Calu3 (cell line): Measurements from ENCODE around the gene TMEM273. TPM values are rescaled to one million over a fixed set of nuclear protein-coding genes. Genes with fewer than 3 reads are reported as not detected.
"Not testable (repeated sequence)": the region's sequence is repeated elsewhere in the genome, so short reads cannot be mapped to it uniquely, and the experiment has no call there.

ENCODE experiments used
- BruUV-seq: library from RNA; stranded (reverse); fragments of 400-500 nt; replicated peaks from 2 replicates; lab custom pipeline; 2021; lab: Mats Ljungman, UMichigan
- CTCF ChIA-PET: fragments of 300-600 bp; sonication (Branson Sonifier 250); formaldehyde crosslinking; loops from one replicate; lab custom pipeline; 2022; ENCODE audit warnings: antibody characterized with exemption; lab: Charles Lee
- DNase-seq: peaks from one replicate; pipeline ENCODE4 v3.0.0; 2022
- H3K27ac Mint-ChIP-seq: one replicate; pipeline ENCODE4 v1.8.0; 2022; ENCODE audit warnings: mixed read lengths; ENCODE audit not compliant: unreplicated experiment
- H3K27me3 Mint-ChIP-seq: one replicate; pipeline ENCODE4 v1.8.0; 2022; ENCODE audit warnings: mixed read lengths; ENCODE audit not compliant: unreplicated experiment
- H3K36me3 Mint-ChIP-seq: one replicate; pipeline ENCODE4 v1.8.0; 2022; ENCODE audit warnings: mild to moderate bottlenecking, moderate library complexity, mixed read lengths; ENCODE audit not compliant: insufficient read depth, unreplicated experiment
- H3K4me1 Mint-ChIP-seq: one replicate; pipeline ENCODE4 v1.8.0; 2022; ENCODE audit warnings: mild to moderate bottlenecking, low read depth, mixed read lengths; ENCODE audit not compliant: unreplicated experiment
- H3K4me3 Mint-ChIP-seq: one replicate; pipeline ENCODE4 v1.8.0; 2022; ENCODE audit warnings: mild to moderate bottlenecking, low read depth, moderate library complexity, mixed read lengths; ENCODE audit not compliant: unreplicated experiment
- H3K9me3 Mint-ChIP-seq: one replicate; pipeline ENCODE4 v1.8.0; 2022; ENCODE audit warnings: low read depth, mixed read lengths; ENCODE audit not compliant: unreplicated experiment
- CTCF ChIP-seq: fragments of 200-600 bp; IDR thresholded peaks from one replicate; pipeline ENCODE4 v1.8.0; 2022; ENCODE audit warnings: antibody characterized with exemption; ENCODE audit not compliant: unreplicated experiment
- intact Hi-C: fragments of 100-400 bp; cut with micrococcal nuclease; formaldehyde crosslinking; loops from one replicate; pipeline ENCODE4 v1.10.0; 2022; ENCODE audit not compliant: unreplicated experiment
- total RNA-seq: library from RNA; stranded (reverse); gene quantifications from 2 replicates; pipeline ENCODE4 v1.2.3, GENCODE V29; 2022

The TMEM273 gene
- total RNA-seq, 1 experiment from 2014 or later, result not detected

GRCh38 chr10:49202266-49202665, 14.1 kb upstream of the TMEM273 start:
- Mint-ChIP-seq H3K4me1 (no peaks in the 10 kb centered on the region), H3K27me3 (peaks cover 91% of the 10 kb centered on the region), H3K4me3 (no peak overlapping the region), H3K27ac (no peak overlapping the region), H3K36me3 (no peaks in the 10 kb centered on the region), H3K9me3 (no peaks in the 10 kb centered on the region)
- no TSS peak for BruUV-seq
- no peak for DNase-seq
- CTCF ChIA-PET, result interaction anchor here (1.1 kb wide), 1 partner anchor 27 kb away, joined by 4 read pairs; no protein-coding TSS in a partner anchor
- intact Hi-C loops, result no loop called here
- TF ChIP-seq CTCF, result no peak

GRCh38 chr10:49200854-49201253, 12.7 kb upstream of the TMEM273 start:
- H3K4me3 Mint-ChIP-seq, result no peak overlapping the region
- TF ChIP-seq CTCF, result no peak
- CTCF ChIA-PET, result no interaction called here
- H3K27ac Mint-ChIP-seq, result no peak overlapping the region
- no peaks in the 10 kb centered on the region for H3K9me3 Mint-ChIP-seq
- H3K36me3 Mint-ChIP-seq, result no peaks in the 10 kb centered on the region
- H3K27me3 Mint-ChIP-seq, result peaks cover 89% of the 10 kb centered on the region
- BruUV-seq, result no TSS peak
- no peaks in the 10 kb centered on the region for H3K4me1 Mint-ChIP-seq
- no peak for DNase-seq
- intact Hi-C loops, result no loop called here

- no peak for TF ChIP-seq CTCF
- CTCF ChIA-PET, result no interaction called here
- intact Hi-C loops, result no loop called here
- Mint-ChIP-seq H3K4me1 (no peaks in the 10 kb centered on the region), H3K27me3 (peaks cover 67% of the 10 kb centered on the region), H3K36me3 (no peaks in the 10 kb centered on the region), H3K9me3 (no peaks in the 10 kb centered on the region), H3K4me3 (no peak overlapping the region), H3K27ac (no peak overlapping the region)
- no peak for DNase-seq
- no TSS peak for BruUV-seq
Measured at GRCh38 chr10:49197171-49197570, 9.0 kb upstream of the TMEM273 start.

DNA sequence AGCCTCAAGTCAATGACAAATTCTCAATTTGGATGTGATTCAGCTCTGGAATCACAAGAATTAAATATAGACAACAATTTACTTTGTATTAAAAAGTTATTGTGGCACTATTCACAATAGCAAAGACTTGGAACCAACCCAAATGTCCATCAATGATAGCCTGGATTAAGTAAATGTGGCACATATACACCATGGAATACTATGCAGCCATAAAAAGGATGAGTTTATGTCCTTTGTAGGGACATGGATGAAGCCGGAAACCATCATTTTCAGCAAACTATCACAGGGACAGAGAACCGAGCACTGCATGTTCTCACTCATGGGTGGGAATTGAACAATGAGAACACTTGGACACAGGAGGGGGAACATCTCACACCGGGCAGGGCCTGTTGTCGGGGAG, 7.7 kb upstream of the TMEM273 start:
- H3K9me3 Mint-ChIP-seq, H3K4me3 Mint-ChIP-seq, H3K4me1 Mint-ChIP-seq, intact Hi-C loops, H3K27ac Mint-ChIP-seq, CTCF ChIA-PET, DNase-seq, H3K36me3 Mint-ChIP-seq, BruUV-seq: not testable (repeated sequence)
- H3K27me3 Mint-ChIP-seq, result peaks cover 62% of the 10 kb centered on the region

DNA sequence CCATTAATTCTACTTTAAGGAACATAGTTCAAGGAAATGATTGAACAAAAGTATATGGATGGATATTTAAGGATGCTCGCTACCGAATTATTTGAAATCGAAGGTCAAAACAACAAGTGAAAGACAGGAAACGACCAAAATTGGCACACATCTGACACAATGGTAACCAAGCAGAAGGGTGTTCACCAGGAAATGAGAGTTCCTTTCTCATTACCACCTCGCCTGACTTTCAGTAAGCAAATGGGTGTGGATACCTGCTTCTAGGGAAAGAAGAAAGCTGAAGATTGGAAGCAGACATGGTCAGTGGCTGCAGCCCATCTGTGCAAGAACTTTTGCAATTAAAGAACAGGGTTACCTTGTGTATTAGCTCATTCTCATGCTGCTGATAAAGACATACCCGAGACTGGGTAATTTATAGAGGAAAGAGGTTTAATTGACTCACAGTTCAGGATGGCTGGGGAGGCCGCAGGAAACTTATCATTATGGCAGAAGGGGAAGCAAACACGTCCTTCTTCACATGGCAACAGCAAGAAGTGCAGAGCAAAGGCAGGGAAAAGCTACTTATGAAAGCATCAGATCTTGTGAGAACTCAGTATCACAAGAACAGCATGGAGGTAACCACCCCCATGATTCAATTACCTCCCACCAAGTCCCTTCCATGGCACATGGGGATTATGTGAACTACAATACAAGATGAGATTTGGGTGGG, 6.2 kb upstream of the TMEM273 start:
- H3K9me3 Mint-ChIP-seq, result no peaks in the 10 kb centered on the region
- no TSS peak for BruUV-seq
- intact Hi-C loops, result no loop called here
- H3K4me1 Mint-ChIP-seq, result no peaks in the 10 kb centered on the region
- H3K27me3 Mint-ChIP-seq, result peaks cover 47% of the 10 kb centered on the region
- no peak for DNase-seq
- H3K27ac Mint-ChIP-seq, result no peak overlapping the region
- TF ChIP-seq CTCF, result no peak
- no peaks in the 10 kb centered on the region for H3K36me3 Mint-ChIP-seq
- CTCF ChIA-PET, result no interaction called here
- no peak overlapping the region for H3K4me3 Mint-ChIP-seq
